OCI-LY3 (cell line): ENCODE results near the gene DIRAS2.

ENCODE experiments used
- H2AFZ ChIP-seq: fragments of 200-600, 300-600 bp; shearing (Covaris generic); 2 replicates; pipeline ENCODE4 v1.6.0; 2014; ENCODE audit warnings: antibody characterized with exemption, low read depth, low read length
- H3K27ac ChIP-seq: fragments of 200-600, 300-600 bp; sonication (generic); 2 replicates; pipeline ENCODE4 v1.5.1; 2014; ENCODE audit warnings: mild to moderate bottlenecking, low read length, moderate library complexity, mixed read lengths
- H3K27me3 ChIP-seq: fragments of 200-600, 300-600 bp; sonication (generic); 2 replicates; pipeline ENCODE4 v1.6.1; 2014; ENCODE audit warnings: low read depth, low read length, mixed read lengths
- H3K36me3 ChIP-seq: fragments of 200-600, 300-600 bp; sonication (generic); replicated peaks from 2 replicates; pipeline ENCODE3; 2014; ENCODE audit warnings: low read depth, low read length, mixed read lengths
- H3K4me1 ChIP-seq: fragments of 300-600, 200-600 bp; sonication (generic); 2 replicates; pipeline ENCODE4 v1.6.1; 2014; ENCODE audit warnings: low read length, mixed read lengths
- H3K4me2 ChIP-seq: fragments of 200-600, 300-600 bp; sonication (generic); 2 replicates; pipeline ENCODE4 v1.6.1; 2014; ENCODE audit warnings: low read length, mixed read lengths
- H3K4me3 ChIP-seq: fragments of 300-600, 200-600 bp; sonication (generic); 2 replicates; pipeline ENCODE4 v1.5.1; 2014; ENCODE audit warnings: antibody characterized with exemption, mild to moderate bottlenecking, low read length, moderate library complexity
- H3K79me2 ChIP-seq: fragments of 300-600, 200-600 bp; shearing (Covaris generic); 2 replicates; pipeline ENCODE4 v1.6.1; 2014; ENCODE audit warnings: mild to moderate bottlenecking, low read length, mixed read lengths
- H3K9ac ChIP-seq: fragments of 300-600, 200-600 bp; shearing (Covaris generic); 2 replicates; pipeline ENCODE4 v1.6.0; 2014; ENCODE audit warnings: mild to moderate bottlenecking, low read length, moderate library complexity
- H3K9me3 ChIP-seq: fragments of 200-600, 300-600 bp; shearing (Covaris generic); 2 replicates; pipeline ENCODE4 v1.6.1; 2014; ENCODE audit warnings: low read length, mixed read lengths; ENCODE audit not compliant: insufficient read depth
- H4K20me1 ChIP-seq: fragments of 200-600, 300-600 bp; sonication (generic); 2 replicates; pipeline ENCODE4 v1.6.1; 2016; ENCODE audit warnings: low read length, mixed read lengths; ENCODE audit not compliant: insufficient read depth
- CTCF ChIP-seq: fragments of 200-600, 300-600 bp; sonication (generic); IDR thresholded peaks from 2 replicates; pipeline ENCODE4 v1.5.1; 2014; ENCODE audit warnings: antibody characterized with exemption, low read length, low read depth
- EZH2phosphoT487 ChIP-seq: fragments of 200-600 bp; shearing (Covaris generic); IDR thresholded peaks from 2 replicates; pipeline ENCODE4 v1.6.1; 2018; ENCODE audit warnings: antibody characterized with exemption, mixed run types, low read depth

The DIRAS2 gene

GRCh38 chr9:90568667-90569066 is 74.0 kb downstream of the DIRAS2 start:
- Histone ChIP-seq H3K27me3 (no peaks in the 10 kb centered on the region), H3K27ac (no peak overlapping the region), H3K4me1 (no peaks in the 10 kb centered on the region), H3K4me2 (no peak overlapping the region), H3K36me3 (no peaks in the 10 kb centered on the region), H4K20me1 (no peaks in the 10 kb centered on the region), H3K79me2 (no peaks in the 10 kb centered on the region), H3K4me3 (no peak overlapping the region), H2AFZ (no peak overlapping the region), H3K9me3 (no peaks in the 10 kb centered on the region), H3K9ac (no peak overlapping the region)
- no peak for TF ChIP-seq EZH2phosphoT487
- no peak for TF ChIP-seq CTCF

DNA sequence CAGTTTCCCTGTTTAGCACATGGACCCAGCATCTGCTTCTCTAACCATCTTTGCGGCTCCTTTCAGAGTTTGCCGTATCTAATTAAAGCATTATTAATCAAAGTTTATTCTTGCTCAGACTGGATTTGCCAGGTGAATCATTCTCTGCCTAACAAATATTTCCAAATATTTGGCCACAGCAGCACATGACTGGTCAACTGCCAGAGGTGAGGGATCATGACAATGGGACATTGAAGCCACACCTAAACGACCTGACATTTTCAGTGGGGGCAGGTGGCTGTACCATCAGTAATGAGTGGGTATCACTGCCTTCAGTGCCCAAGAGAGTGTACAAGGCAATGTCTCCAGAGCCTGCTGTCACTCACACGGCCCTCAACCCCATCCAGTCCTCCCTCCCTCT is 80.4 kb downstream of the DIRAS2 start:
- H3K4me2 ChIP-seq = no peak overlapping the region
- H3K36me3 ChIP-seq = no peaks in the 10 kb centered on the region
- H3K27ac ChIP-seq = no peak overlapping the region
- H3K79me2 ChIP-seq = no peaks in the 10 kb centered on the region
- H2AFZ ChIP-seq = no peak overlapping the region
- H3K9ac ChIP-seq = no peak overlapping the region
- no peaks in the 10 kb centered on the region for H3K9me3 ChIP-seq
- TF ChIP-seq CTCF (no peak), EZH2phosphoT487 (no peak)
- H4K20me1 ChIP-seq = no peaks in the 10 kb centered on the region
- no peaks in the 10 kb centered on the region for H3K4me1 ChIP-seq
- H3K4me3 ChIP-seq = no peak overlapping the region
- no peaks in the 10 kb centered on the region for H3K27me3 ChIP-seq
